SK-N-SH treated with all-trans-retinoic acid at 6 μM for 48 hours (cell line): ENCODE data around the gene TMEM82.

ENCODE experiments used
- CSDC2 ChIP-seq: fragments of 250-450 bp; sonication (Bioruptor Pico); IDR thresholded peaks from 2 replicates; pipeline ENCODE4 v1.5.0; 2020; ENCODE audit warnings: mild to moderate bottlenecking, moderate library complexity
- GLIS3 ChIP-seq: fragments of 250-450 bp; sonication (Bioruptor Pico); IDR thresholded peaks from 2 replicates; pipeline ENCODE4 v1.5.0; 2020; ENCODE audit warnings: mild to moderate bottlenecking, moderate library complexity
- ISL1 ChIP-seq: fragments of 250-450 bp; sonication (Bioruptor Pico); IDR thresholded peaks from 2 replicates; pipeline ENCODE4 v2.1.2; 2022; ENCODE audit warnings: mild to moderate bottlenecking, moderate library complexity
- PPARA ChIP-seq: fragments of 250-450 bp; sonication (Bioruptor Pico); IDR thresholded peaks from 2 replicates; pipeline ENCODE4 v1.5.0; 2020; ENCODE audit warnings: mild to moderate bottlenecking, borderline replicate concordance
- RARB ChIP-seq: fragments of 250-450 bp; sonication (Bioruptor Pico); IDR thresholded peaks from 2 replicates; pipeline ENCODE4 v1.8.0; 2021; ENCODE audit warnings: mild to moderate bottlenecking, moderate library complexity
- ZFP3 ChIP-seq: fragments of 250-450 bp; sonication (Bioruptor Pico); IDR thresholded peaks from 2 replicates; pipeline ENCODE4 v1.5.0; 2020; ENCODE audit warnings: mild to moderate bottlenecking, moderate library complexity
- TF ChIP-seq, protein P1 (sequence below): fragments of 250-450 bp; sonication (Bioruptor Pico); IDR thresholded peaks from 2 replicates; pipeline ENCODE4 v1.5.0; 2020; ENCODE audit warnings: mild to moderate bottlenecking, moderate library complexity
- TF ChIP-seq, protein P2 (sequence below): fragments of 250-450 bp; sonication (Bioruptor Pico); IDR thresholded peaks from 2 replicates; pipeline ENCODE4 v1.5.1; 2020; ENCODE audit warnings: low read depth, mild to moderate bottlenecking, moderate library complexity
- TF ChIP-seq, protein P3 (sequence below): fragments of 250-450 bp; sonication (Bioruptor Pico); IDR thresholded peaks from 2 replicates; pipeline ENCODE4 v1.5.1; 2021; ENCODE audit warnings: mild to moderate bottlenecking, moderate library complexity
- TF ChIP-seq, protein P4 (sequence below): fragments of 250-450 bp; sonication (Bioruptor Pico); IDR thresholded peaks from 2 replicates; pipeline ENCODE4 v1.8.0; 2020; ENCODE audit warnings: mild to moderate bottlenecking, moderate library complexity, borderline replicate concordance

DNA sequence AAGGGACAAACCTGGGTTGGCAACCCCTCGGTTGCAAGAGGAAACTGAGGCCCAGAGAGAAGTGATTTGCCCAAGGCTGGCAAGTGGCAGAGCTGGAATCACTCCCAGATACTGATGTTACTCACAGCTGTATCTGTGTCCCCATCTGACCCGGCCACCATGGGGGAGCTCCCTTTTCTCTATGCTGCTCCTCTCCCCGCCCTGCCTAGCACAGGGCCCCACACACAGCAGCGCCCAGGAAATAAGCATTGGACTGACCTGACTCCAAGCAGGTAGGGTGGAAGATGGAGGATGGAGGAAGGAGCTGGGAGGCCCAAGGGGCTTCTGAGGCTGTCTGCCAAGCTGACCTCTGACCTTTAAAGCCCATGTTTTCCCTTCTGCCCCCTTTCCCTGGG is 13.3 kb downstream of the TMEM82 start:
- TF ChIP-seq GLIS3 (no peak), CSDC2 (CRISPR knock-in tag) (no peak), ISL1 (CRISPR knock-in tag) (no peak), PPARA (no peak), RARB (CRISPR knock-in tag) (no peak), ZFP3 (CRISPR knock-in tag) (no peak)
- TF ChIP-seq, protein P1, sequence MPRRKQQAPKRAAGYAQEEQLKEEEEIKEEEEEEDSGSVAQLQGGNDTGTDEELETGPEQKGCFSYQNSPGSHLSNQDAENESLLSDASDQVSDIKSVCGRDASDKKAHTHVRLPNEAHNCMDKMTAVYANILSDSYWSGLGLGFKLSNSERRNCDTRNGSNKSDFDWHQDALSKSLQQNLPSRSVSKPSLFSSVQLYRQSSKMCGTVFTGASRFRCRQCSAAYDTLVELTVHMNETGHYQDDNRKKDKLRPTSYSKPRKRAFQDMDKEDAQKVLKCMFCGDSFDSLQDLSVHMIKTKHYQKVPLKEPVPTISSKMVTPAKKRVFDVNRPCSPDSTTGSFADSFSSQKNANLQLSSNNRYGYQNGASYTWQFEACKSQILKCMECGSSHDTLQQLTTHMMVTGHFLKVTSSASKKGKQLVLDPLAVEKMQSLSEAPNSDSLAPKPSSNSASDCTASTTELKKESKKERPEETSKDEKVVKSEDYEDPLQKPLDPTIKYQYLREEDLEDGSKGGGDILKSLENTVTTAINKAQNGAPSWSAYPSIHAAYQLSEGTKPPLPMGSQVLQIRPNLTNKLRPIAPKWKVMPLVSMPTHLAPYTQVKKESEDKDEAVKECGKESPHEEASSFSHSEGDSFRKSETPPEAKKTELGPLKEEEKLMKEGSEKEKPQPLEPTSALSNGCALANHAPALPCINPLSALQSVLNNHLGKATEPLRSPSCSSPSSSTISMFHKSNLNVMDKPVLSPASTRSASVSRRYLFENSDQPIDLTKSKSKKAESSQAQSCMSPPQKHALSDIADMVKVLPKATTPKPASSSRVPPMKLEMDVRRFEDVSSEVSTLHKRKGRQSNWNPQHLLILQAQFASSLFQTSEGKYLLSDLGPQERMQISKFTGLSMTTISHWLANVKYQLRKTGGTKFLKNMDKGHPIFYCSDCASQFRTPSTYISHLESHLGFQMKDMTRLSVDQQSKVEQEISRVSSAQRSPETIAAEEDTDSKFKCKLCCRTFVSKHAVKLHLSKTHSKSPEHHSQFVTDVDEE = no peak
- TF ChIP-seq, protein P2, sequence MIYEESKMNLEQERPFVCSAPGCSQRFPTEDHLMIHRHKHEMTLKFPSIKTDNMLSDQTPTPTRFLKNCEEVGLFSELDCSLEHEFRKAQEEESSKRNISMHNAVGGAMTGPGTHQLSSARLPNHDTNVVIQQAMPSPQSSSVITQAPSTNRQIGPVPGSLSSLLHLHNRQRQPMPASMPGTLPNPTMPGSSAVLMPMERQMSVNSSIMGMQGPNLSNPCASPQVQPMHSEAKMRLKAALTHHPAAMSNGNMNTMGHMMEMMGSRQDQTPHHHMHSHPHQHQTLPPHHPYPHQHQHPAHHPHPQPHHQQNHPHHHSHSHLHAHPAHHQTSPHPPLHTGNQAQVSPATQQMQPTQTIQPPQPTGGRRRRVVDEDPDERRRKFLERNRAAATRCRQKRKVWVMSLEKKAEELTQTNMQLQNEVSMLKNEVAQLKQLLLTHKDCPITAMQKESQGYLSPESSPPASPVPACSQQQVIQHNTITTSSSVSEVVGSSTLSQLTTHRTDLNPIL (CRISPR knock-in tag) = no peak
- TF ChIP-seq, protein P3, sequence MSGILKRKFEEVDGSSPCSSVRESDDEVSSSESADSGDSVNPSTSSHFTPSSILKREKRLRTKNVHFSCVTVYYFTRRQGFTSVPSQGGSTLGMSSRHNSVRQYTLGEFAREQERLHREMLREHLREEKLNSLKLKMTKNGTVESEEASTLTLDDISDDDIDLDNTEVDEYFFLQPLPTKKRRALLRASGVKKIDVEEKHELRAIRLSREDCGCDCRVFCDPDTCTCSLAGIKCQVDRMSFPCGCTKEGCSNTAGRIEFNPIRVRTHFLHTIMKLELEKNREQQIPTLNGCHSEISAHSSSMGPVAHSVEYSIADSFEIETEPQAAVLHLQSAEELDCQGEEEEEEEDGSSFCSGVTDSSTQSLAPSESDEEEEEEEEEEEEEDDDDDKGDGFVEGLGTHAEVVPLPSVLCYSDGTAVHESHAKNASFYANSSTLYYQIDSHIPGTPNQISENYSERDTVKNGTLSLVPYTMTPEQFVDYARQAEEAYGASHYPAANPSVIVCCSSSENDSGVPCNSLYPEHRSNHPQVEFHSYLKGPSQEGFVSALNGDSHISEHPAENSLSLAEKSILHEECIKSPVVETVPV (CRISPR knock-in tag) = no peak
- TF ChIP-seq, protein P4, sequence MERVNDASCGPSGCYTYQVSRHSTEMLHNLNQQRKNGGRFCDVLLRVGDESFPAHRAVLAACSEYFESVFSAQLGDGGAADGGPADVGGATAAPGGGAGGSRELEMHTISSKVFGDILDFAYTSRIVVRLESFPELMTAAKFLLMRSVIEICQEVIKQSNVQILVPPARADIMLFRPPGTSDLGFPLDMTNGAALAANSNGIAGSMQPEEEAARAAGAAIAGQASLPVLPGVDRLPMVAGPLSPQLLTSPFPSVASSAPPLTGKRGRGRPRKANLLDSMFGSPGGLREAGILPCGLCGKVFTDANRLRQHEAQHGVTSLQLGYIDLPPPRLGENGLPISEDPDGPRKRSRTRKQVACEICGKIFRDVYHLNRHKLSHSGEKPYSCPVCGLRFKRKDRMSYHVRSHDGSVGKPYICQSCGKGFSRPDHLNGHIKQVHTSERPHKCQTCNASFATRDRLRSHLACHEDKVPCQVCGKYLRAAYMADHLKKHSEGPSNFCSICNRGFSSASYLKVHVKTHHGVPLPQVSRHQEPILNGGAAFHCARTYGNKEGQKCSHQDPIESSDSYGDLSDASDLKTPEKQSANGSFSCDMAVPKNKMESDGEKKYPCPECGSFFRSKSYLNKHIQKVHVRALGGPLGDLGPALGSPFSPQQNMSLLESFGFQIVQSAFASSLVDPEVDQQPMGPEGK (CRISPR knock-in tag) = no peak
